Neural cell (in vitro differentiated cells): ENCODE results near the gene ODF2L. TPM values are rescaled to one million over a fixed set of nuclear protein-coding genes. Genes with fewer than 3 reads are reported as not detected.
A peak's percentile ranks its signal among the peaks of the same experiment; 100 is the strongest.
"Not testable (repeated sequence)": the region's sequence is repeated elsewhere in the genome, so short reads cannot be mapped to it uniquely, and the experiment has no call there.

Source experiments
- H2AFZ ChIP-seq: fragments of 200-600, 300-800 bp; sonication (generic), shearing (Covaris generic); 2 replicates; pipeline ENCODE4 v1.6.0; 2014; ENCODE audit warnings: low read depth, mild to moderate bottlenecking, antibody characterized with exemption, low read length, moderate library complexity
- H3F3A ChIP-seq: fragments of 200-600 bp; shearing (Covaris generic); 2 replicates; pipeline ENCODE4 v1.6.1; 2016; ENCODE audit warnings: mild to moderate bottlenecking, moderate library complexity, mixed read lengths, antibody characterized with exemption, low read length; ENCODE audit not compliant: insufficient read depth, poor library complexity, severe bottlenecking
- H3K27ac ChIP-seq: fragments of 200-600, 300-800 bp; sonication (generic), shearing (Covaris generic); 2 replicates; pipeline ENCODE4 v1.5.1; 2014; ENCODE audit warnings: mild to moderate bottlenecking, low read length, moderate library complexity
- H3K27me3 ChIP-seq: fragments of 300-800, 200-600 bp; sonication (generic), shearing (Covaris generic); 2 replicates; pipeline ENCODE4 v1.6.0; 2014; ENCODE audit warnings: mild to moderate bottlenecking, low read depth, low read length, moderate library complexity; ENCODE audit not compliant: insufficient read depth
- H3K36me3 ChIP-seq: fragments of 300-800, 200-600 bp; sonication (generic), shearing (Covaris generic); 2 replicates; pipeline ENCODE4 v1.5.1; 2014; ENCODE audit warnings: mild to moderate bottlenecking, antibody characterized with exemption, low read length, moderate library complexity; ENCODE audit not compliant: insufficient read depth
- H3K4me2 ChIP-seq: fragments of 300-800, 200-600 bp; sonication (generic), shearing (Covaris generic); 2 replicates; pipeline ENCODE4 v1.6.0; 2014; ENCODE audit warnings: mild to moderate bottlenecking, low read length
- H3K4me3 ChIP-seq: fragments of 300-800, 200-600 bp; sonication (generic), shearing (Covaris generic); 2 replicates; pipeline ENCODE4 v1.5.1; 2014; ENCODE audit warnings: mild to moderate bottlenecking, low read length, moderate library complexity
- H3K79me2 ChIP-seq: fragments of 200-600 bp; shearing (Covaris generic); replicated peaks from 2 replicates; pipeline ENCODE4 v1.6.0; 2014; ENCODE audit warnings: mild to moderate bottlenecking, low read length, moderate library complexity; ENCODE audit not compliant: insufficient read depth
- H3K9ac ChIP-seq: fragments of 300-800, 200-600 bp; sonication (generic), shearing (Covaris generic); 2 replicates; pipeline ENCODE4 v1.6.1; 2016; ENCODE audit warnings: mild to moderate bottlenecking, low read length, mixed read lengths
- H3K9me2 ChIP-seq: fragments of 200-600 bp; shearing (Covaris generic); 2 replicates; pipeline ENCODE4 v1.6.1; 2016; ENCODE audit warnings: mild to moderate bottlenecking, low read length, mixed read lengths; ENCODE audit not compliant: insufficient read depth
- H3K9me3 ChIP-seq: fragments of 200-600, 300-800 bp; sonication (generic), shearing (Covaris generic); 2 replicates; pipeline ENCODE4 v1.6.1; 2016; ENCODE audit warnings: mild to moderate bottlenecking, mixed run types, low read length, moderate library complexity, mixed read lengths
- H4K20me1 ChIP-seq: fragments of 200-600 bp; shearing (Covaris generic); 2 replicates; pipeline ENCODE4 v1.6.1; 2016; ENCODE audit warnings: mild to moderate bottlenecking, mixed run types; ENCODE audit not compliant: insufficient read depth
- EP300 ChIP-seq: fragments of 450-650 bp; conservative IDR thresholded peaks from 2 replicates; pipeline ENCODE4 v1.6.1; 2014; ENCODE audit warnings: antibody characterized with exemption, mild to moderate bottlenecking, moderate library complexity; ENCODE audit not compliant: poor library complexity, severe bottlenecking
- EZH2 ChIP-seq: fragments of 200-600, 300-800 bp; shearing (Covaris generic), sonication (generic); IDR thresholded peaks from 2 replicates; pipeline ENCODE4 v1.6.1; 2014; ENCODE audit warnings: antibody characterized with exemption, low read length, borderline replicate concordance, mild to moderate bottlenecking; ENCODE audit not compliant: insufficient read depth, poor library complexity, severe bottlenecking
- MXI1 ChIP-seq: fragments of 450-650 bp; conservative IDR thresholded peaks from 2 replicates; pipeline ENCODE4 v1.6.1; 2014; ENCODE audit warnings: antibody characterized with exemption, mild to moderate bottlenecking; ENCODE audit not compliant: poor library complexity, severe bottlenecking
- POLR2AphosphoS5 ChIP-seq: IDR thresholded peaks from 2 replicates; pipeline ENCODE4 v1.6.1; 2012
- RAD21 ChIP-seq: fragments of 450-650 bp; conservative IDR thresholded peaks from 2 replicates; pipeline ENCODE4 v1.6.1; 2014; ENCODE audit warnings: antibody characterized with exemption, mild to moderate bottlenecking, moderate library complexity
- SMC3 ChIP-seq: fragments of 450-650 bp; conservative IDR thresholded peaks from 2 replicates; pipeline ENCODE4 v1.6.1; 2014; ENCODE audit warnings: antibody characterized with exemption, mild to moderate bottlenecking, moderate library complexity; ENCODE audit not compliant: poor library complexity
- TAF1 ChIP-seq: IDR thresholded peaks from 2 replicates; pipeline ENCODE4 v1.6.1; 2012; ENCODE audit warnings: low read depth
- polyA plus RNA-seq: library from polyadenylated mRNA; depleted of rRNA; stranded (reverse); fragments of >200 nt; gene quantifications from 2 replicates; pipeline ENCODE4 v1.2.3, GENCODE V29; 2014
- TF ChIP-seq, protein P1 (sequence below): IDR thresholded peaks from 2 replicates; pipeline ENCODE4 v1.6.1; 2012; ENCODE audit warnings: borderline replicate concordance
- TF ChIP-seq, protein P2 (sequence below): fragments of 450-650 bp; IDR thresholded peaks from 2 replicates; pipeline ENCODE4 v1.5.1; 2014; ENCODE audit warnings: antibody characterized with exemption, mild to moderate bottlenecking, moderate library complexity; ENCODE audit not compliant: poor library complexity, severe bottlenecking

ODF2L gene
- polyA plus RNA-seq, 1 donor from 2014 or later, result 138 TPM

DNA sequence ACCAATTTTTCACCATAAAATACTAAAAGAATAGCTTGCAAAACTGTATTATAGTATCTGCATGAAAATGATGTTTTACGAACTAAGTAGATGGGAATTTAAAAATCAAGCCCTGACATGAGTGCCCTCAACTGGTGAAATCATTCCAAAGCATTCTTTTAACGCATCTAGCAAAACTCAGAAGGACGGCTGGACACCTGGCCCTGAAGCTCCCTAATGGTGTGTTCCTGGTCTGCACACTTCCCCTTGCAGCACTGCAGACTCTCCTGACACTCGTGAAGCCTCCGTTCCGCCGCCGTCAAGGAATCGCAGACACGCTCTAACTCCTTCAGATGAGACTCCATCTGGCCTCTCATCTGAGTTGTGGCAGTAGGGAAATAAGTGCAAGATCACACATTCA lies 39.9 kb downstream of the ODF2L start:
- TF ChIP-seq RAD21 (no peak), EP300 (no peak), TAF1 (no peak), EZH2 (no peak), MXI1 (no peak), SMC3 (peak; percentile 31), POLR2AphosphoS5 (no peak)
- TF ChIP-seq, protein P1, sequence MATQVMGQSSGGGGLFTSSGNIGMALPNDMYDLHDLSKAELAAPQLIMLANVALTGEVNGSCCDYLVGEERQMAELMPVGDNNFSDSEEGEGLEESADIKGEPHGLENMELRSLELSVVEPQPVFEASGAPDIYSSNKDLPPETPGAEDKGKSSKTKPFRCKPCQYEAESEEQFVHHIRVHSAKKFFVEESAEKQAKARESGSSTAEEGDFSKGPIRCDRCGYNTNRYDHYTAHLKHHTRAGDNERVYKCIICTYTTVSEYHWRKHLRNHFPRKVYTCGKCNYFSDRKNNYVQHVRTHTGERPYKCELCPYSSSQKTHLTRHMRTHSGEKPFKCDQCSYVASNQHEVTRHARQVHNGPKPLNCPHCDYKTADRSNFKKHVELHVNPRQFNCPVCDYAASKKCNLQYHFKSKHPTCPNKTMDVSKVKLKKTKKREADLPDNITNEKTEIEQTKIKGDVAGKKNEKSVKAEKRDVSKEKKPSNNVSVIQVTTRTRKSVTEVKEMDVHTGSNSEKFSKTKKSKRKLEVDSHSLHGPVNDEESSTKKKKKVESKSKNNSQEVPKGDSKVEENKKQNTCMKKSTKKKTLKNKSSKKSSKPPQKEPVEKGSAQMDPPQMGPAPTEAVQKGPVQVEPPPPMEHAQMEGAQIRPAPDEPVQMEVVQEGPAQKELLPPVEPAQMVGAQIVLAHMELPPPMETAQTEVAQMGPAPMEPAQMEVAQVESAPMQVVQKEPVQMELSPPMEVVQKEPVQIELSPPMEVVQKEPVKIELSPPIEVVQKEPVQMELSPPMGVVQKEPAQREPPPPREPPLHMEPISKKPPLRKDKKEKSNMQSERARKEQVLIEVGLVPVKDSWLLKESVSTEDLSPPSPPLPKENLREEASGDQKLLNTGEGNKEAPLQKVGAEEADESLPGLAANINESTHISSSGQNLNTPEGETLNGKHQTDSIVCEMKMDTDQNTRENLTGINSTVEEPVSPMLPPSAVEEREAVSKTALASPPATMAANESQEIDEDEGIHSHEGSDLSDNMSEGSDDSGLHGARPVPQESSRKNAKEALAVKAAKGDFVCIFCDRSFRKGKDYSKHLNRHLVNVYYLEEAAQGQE, result no peak
- TF ChIP-seq, protein P2, sequence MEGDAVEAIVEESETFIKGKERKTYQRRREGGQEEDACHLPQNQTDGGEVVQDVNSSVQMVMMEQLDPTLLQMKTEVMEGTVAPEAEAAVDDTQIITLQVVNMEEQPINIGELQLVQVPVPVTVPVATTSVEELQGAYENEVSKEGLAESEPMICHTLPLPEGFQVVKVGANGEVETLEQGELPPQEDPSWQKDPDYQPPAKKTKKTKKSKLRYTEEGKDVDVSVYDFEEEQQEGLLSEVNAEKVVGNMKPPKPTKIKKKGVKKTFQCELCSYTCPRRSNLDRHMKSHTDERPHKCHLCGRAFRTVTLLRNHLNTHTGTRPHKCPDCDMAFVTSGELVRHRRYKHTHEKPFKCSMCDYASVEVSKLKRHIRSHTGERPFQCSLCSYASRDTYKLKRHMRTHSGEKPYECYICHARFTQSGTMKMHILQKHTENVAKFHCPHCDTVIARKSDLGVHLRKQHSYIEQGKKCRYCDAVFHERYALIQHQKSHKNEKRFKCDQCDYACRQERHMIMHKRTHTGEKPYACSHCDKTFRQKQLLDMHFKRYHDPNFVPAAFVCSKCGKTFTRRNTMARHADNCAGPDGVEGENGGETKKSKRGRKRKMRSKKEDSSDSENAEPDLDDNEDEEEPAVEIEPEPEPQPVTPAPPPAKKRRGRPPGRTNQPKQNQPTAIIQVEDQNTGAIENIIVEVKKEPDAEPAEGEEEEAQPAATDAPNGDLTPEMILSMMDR, result peak; percentile 39
- Histone ChIP-seq H3F3A (no peaks in the 10 kb centered on the region), H3K9ac (no peak overlapping the region), H3K36me3 (peaks cover 8% of the 10 kb centered on the region), H3K79me2 (no peaks in the 10 kb centered on the region), H4K20me1 (no peaks in the 10 kb centered on the region), H3K4me3 (no peak overlapping the region), H3K9me2 (no peaks in the 10 kb centered on the region), H3K9me3 (no peaks in the 10 kb centered on the region), H2AFZ (no peak overlapping the region), H3K27me3 (no peaks in the 10 kb centered on the region), H3K27ac (no peak overlapping the region), H3K4me2 (no peak overlapping the region)

DNA sequence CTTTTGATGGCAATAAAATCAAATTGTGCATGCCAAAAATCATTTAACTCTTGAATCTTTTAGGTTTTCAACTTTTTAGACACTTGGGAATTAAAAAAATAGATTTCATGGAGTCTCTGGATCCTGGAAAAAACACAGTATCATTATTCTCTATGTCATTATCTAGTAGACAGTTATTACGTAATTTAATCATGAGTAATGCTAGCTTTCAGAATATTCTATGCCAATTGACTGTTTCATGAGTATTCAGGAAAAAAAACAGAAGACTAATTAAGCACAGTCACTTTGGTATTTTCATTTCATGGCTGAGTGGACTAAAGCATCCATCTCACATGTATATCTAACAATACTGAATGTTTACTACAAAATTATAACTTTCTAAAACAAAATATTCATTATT lies 44.0 kb downstream of the ODF2L start:
- Histone ChIP-seq H3K27me3 (no peaks in the 10 kb centered on the region), H3K9ac (no peak overlapping the region), H2AFZ (no peak overlapping the region), H3K9me2 (no peaks in the 10 kb centered on the region), H3K4me3 (no peak overlapping the region), H3K36me3 (peaks cover 13% of the 10 kb centered on the region), H3K4me2 (no peak overlapping the region), H3K27ac (no peak overlapping the region), H3K9me3 (no peaks in the 10 kb centered on the region), H3K79me2 (no peaks in the 10 kb centered on the region), H3F3A (no peaks in the 10 kb centered on the region), H4K20me1 (no peaks in the 10 kb centered on the region)
- TF ChIP-seq SMC3, result no peak
- TF ChIP-seq, protein P2, result no peak
- no peak for TF ChIP-seq MXI1
- no peak for TF ChIP-seq TAF1
- no peak for TF ChIP-seq EZH2
- TF ChIP-seq, protein P1, result no peak
- TF ChIP-seq EP300, result no peak
- TF ChIP-seq RAD21, result no peak
- TF ChIP-seq POLR2AphosphoS5, result no peak

DNA sequence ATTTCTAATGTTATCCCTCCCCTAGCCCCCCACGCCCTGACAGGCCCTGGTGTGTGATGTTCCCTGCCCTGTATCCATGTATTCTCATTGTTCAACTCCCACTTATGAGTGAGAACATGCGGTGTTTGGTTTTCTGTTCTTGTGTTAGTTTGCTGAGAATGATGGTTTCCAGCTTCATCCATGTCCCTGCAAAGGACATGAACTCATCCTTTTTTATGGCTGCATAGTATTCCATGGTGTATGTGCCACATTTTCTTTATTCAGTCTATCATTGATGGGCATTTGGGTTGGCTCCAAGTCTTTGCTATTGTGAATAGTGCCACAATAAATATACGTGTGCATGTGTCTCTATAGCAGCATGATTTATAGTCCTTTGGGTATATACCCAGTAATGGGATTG lies 45.9 kb downstream of the ODF2L start:
- not testable (repeated sequence) for H2AFZ ChIP-seq, H3K9me3 ChIP-seq, H4K20me1 ChIP-seq, H3K9me2 ChIP-seq, H3K4me3 ChIP-seq, H3K9ac ChIP-seq, H3F3A ChIP-seq, H3K27me3 ChIP-seq, H3K4me2 ChIP-seq, H3K27ac ChIP-seq, H3K79me2 ChIP-seq
- peaks cover 13% of the 10 kb centered on the region for H3K36me3 ChIP-seq
